HG03175 (cell line): ENCODE measurements around the gene TMEM120A.

Experiments used
- ATAC-seq: cut with Tn5 transposase; IDR thresholded peaks from one replicate; pipeline ENCODE4 v1.9.1; 2021; ENCODE audit warnings: mild to moderate bottlenecking, moderate library complexity; ENCODE audit not compliant: unreplicated experiment

The TMEM120A gene

GRCh38 chr7:75995996-75996395 lies 1.6 kb upstream of the TMEM120A start:
- ATAC-seq: no peak

- no peak for ATAC-seq
Measured at GRCh38 chr7:75995052-75995471, 667 bp upstream of the TMEM120A start.

- no peak for ATAC-seq
Measured at GRCh38 chr7:75993689-75994387, 557 bp downstream of the TMEM120A start.

DNA sequence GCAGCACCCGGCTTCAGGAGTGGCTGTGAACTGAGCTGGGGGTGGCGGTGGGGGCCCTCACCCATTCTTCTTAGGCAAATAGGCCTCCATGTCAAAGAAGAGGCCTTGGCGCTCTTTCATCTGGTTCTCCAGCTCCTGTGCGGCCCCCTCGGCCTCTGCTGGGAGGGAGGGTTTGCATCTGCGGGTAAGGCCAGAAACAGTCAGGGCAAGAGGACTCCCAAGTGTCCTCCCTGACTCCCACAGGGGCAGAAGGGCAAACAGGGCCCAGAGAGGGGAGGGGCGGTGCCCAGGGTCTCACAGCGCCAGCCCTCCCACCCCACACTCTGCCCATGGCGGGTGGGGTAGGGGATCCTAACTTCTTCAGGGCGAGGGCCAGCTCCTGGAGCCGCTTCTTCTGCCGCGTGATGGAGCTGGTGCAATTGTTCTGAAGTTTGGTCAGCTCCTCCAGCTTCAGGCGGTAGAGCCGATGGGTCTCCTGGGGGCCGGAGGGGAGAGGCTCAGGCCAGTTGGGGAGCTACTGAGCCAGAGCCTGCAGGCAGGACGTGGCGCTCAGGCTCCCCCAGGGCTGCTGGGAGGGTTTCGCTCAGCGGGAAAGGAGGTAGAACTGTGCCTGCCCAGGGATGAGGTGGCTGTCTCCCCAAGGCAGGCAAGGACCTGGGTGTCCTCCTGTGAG lies 2.2 kb downstream of the TMEM120A start:
- no peak for ATAC-seq

- ATAC-seq: no peak
Measured at GRCh38 chr7:75991531-75992082, 2.8 kb downstream of the TMEM120A start.

- no peak for ATAC-seq
Measured at GRCh38 chr7:75989500-75990388, 4.7 kb downstream of the TMEM120A start.

- ATAC-seq: no peak
Measured at GRCh38 chr7:75988568-75989499, 5.6 kb downstream of the TMEM120A start.

DNA sequence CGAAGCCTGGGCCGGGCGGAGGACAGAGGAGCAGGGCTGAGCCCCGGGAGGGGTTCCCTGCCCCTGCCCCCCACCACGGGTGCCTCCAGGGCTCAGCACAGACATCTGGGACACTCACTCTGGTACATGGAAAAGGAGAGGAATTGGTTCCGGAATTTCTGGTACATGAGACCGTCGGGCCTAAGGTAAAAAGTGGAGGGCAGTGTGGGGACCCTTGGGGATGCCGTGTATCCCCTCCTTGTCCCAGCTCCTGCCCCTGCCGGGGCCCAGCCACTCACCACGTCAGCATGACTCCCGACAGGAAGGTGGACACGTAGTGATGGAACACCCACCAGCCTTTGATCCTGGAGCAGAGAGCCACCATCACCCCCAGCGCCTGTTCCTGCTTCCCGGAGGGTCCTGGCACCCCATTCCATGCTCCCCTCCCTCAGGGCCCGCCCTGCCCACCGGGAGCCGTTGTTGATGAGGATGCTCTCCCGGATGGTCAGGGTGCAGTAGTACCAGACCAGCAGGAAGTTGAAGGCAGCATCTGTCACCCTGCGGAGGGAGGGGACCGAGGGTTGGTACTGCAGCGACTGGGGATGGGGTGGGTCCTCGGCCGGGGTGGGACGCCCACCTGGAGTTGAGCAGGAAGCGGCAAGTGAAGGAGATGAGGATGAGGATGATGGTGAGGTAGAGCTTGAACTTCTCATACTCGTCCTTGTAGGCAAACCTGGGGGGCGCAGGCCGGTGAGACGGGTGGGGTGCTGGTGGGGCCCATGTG lies 6.4 kb downstream of the TMEM120A start:
- ATAC-seq: no peak

DNA sequence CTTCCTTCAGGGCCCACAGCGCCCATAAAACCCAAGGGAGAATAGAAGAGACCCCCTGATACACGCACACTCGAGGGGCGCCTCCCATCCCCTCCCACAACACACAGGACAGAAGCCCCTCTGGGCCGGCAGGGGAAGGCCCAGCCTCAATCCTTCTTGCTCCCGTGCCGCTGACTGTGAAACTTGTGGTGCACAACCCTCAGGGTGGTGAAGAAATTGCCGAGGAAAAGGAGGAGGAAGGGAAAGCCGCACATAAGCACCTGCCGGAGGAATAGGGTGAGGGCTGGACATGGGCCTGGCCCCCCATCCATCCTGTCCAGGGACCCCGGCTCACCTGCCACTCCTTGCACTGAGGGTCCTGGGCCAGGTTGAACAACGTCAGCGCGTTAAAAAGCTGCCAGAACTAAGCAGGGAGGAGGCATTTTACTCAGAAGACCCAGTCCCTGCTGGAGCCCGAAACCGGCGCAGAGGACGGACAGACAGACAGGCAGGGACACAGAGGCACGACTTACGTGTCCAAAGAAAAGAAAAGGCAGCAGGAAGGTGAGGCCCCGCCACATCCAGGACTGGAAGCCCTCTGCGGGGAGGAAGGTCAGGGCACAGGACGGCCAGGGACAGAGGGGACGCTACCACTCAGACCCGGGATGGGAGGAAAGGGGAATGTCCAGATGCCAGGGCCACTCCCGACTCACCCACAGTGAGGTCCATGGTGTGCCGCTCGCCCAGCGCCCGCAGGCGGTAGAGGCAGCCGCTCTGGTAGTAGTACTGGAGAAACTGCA lies 7.2 kb downstream of the TMEM120A start:
- no peak for ATAC-seq

DNA sequence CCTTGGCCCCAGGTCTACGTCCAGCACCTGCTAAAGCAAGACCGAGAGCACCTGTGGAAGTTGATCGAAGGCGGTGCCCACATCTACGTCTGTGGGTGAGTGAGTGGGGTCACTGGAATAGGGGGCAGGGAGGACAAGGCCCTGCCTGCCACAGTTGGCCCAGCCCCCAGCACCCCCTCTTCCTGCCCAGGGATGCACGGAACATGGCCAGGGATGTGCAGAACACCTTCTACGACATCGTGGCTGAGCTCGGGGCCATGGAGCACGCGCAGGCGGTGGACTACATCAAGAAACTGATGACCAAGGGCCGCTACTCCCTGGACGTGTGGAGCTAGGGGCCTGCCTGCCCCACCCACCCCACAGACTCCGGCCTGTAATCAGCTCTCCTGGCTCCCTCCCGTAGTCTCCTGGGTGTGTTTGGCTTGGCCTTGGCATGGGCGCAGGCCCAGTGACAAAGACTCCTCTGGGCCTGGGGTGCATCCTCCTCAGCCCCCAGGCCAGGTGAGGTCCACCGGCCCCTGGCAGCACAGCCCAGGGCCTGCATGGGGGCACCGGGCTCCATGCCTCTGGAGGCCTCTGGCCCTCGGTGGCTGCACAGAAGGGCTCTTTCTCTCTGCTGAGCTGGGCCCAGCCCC lies 8.1 kb downstream of the TMEM120A start:
- no peak for ATAC-seq

GRCh38 chr7:75985518-75986146 lies 8.8 kb downstream of the TMEM120A start:
- ATAC-seq: no peak

DNA sequence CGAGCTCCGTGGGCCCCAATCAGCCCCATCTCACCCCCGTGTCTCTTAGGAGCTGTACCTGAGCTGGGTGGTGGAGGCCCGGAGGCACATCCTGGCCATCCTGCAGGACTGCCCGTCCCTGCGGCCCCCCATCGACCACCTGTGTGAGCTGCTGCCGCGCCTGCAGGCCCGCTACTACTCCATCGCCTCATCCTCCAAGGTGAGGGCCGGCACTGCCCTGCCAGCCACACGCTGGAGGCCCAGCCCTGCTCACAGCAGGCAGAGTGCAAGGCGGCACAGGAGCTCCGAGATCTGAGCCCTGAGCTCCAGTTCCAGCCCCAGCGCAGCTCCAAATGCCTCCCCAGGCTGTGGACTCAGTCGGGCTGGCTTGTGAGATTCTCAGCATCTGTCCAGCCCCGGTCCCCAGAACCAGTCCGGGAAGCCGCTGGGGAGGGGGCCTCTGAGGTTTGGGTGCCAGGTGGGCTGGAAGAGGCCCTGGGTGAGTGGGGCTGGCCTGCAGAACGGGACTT lies 9.3 kb downstream of the TMEM120A start:
- ATAC-seq: no peak

GRCh38 chr7:75984130-75985008 lies 10.0 kb downstream of the TMEM120A start:
- ATAC-seq: no peak

DNA sequence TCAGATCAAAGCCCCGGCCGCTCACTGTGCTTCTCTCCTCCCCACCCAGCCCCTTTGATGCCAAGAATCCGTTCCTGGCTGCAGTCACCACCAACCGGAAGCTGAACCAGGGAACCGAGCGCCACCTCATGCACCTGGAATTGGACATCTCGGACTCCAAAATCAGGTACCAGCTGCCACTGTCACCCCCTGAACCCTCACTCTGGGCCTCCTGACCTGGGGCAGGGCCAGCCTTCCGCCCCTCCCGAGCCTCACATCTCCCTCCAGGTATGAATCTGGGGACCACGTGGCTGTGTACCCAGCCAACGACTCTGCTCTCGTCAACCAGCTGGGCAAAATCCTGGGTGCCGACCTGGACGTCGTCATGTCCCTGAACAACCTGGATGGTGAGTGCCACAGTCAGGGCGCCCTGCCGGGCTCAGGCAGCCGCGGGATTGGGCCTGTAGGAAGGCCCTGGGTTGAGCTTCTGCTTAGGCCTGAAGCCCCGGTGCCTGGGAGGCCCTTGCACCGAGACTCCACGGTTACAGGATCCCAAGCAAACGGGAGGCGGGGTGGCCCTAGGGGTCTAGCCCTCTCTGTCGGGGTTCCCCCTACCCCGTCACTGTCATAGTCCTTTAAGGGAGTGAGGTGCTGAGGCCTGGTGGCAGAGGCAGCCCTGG lies 10.8 kb downstream of the TMEM120A start:
- ATAC-seq: no peak

- ATAC-seq: no peak
Measured at GRCh38 chr7:75982306-75983064, 11.9 kb downstream of the TMEM120A start.
